Activated naive CD4-positive, alpha-beta T cell treated with Interleukin-2 at 50 U/mL for 16 hours (primary cell): ENCODE results near the gene PARD3.
"Not testable (repeated sequence)": the region's sequence is repeated elsewhere in the genome, so short reads cannot be mapped to it uniquely, and the experiment has no call there.

Experiments
- DNase-seq: peaks from one replicate; pipeline ENCODE4 v3.0.0-alpha.2; 2020

The PARD3 gene

DNA sequence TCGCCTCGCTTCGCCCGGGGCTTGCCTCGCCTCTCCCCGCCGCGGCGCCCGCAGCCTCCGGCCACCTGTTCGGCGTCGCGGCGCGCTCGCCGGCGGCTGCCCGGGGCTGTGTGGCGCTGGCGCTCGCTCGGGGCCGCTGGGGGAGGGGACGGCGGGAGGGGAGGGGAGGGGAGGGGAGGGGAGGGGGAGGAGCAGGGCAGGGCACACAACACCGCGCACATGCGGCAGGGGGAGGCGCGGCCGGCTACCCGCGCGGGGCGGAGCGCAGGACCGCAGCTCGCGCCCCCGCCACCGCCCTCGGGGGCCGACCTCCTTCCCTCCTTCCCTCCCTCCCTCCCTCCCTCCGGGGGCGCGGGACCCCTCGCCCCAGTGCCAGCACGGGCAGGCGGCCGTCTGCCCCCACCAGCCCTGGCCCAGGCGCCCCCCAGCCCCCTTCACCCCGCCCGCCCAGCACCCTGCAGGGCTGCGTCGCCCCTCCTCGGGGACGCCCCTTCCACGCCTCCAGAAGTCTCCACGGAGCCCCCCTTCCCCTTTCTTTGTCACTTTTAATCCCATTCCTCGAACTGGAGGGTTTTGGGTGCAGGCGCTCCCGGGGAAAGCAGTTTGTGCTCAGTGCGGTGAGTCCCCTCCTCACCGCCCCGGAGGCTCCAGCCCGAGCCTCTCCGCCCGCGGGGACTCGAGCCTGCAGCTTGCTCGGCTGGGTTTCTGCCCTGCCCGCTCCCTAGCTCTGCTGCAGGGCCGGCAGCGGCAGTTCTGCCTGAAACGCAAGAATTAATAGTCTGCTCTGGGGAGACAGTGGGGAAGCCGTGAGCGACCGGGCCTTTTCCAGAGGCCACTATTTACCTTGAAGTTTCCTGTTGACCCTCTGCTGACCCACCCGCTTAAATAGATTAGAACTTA lies at the start of gene PARD3:
Gene PARD3, minus strand, starts transcription at position 112 of the 900 bp plus-strand sequence. CDS start 301 bp downstream, outside the sequence.
- no peak for DNase-seq

DNA sequence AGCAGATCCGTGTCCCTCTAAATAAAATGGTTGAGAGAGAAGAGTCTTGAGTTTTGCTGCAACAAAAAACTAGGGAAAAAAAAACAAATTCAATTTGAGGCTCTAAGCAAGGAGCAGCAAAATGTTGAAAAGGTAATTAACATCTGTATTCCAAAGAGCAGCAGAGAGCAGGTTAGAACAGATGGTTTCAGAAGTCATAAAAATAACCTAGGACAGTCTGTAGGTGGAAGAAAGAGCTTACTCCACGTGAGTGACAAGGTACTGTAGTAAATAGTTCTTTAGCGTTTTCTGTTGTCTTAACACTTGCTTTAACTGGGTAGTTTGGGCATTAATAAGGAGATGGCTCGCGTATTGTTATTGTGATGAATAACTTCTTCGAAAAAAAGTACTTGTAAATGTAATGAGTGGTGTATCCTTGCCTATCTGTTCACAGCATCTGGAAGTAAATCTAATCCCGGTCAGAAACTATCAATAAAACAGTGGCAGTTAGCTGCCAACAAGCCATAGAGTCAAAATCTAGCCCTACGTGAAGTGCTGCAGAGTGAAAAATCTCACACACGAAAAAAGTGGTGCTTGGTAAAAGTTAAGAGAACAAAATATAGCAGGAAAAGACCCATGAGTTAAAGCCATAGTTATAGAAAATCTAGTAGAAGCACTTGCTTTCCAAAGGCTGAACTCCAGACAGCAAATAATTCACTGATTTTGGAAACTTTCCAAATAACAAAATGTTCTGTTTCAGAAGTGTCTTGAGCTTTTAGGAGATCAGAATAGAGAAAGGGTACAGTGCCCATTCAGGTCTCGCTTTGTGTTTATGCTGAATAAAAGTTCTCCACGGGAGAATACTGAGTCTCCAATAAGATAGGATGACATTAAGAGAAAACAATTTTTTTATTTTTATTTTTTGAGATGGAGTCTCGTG lies 49.3 kb upstream of the PARD3 start:
- DNase-seq = no peak

GRCh38 chr10:34862892-34863291 lies 47.8 kb upstream of the PARD3 start:
- no peak for DNase-seq

DNA sequence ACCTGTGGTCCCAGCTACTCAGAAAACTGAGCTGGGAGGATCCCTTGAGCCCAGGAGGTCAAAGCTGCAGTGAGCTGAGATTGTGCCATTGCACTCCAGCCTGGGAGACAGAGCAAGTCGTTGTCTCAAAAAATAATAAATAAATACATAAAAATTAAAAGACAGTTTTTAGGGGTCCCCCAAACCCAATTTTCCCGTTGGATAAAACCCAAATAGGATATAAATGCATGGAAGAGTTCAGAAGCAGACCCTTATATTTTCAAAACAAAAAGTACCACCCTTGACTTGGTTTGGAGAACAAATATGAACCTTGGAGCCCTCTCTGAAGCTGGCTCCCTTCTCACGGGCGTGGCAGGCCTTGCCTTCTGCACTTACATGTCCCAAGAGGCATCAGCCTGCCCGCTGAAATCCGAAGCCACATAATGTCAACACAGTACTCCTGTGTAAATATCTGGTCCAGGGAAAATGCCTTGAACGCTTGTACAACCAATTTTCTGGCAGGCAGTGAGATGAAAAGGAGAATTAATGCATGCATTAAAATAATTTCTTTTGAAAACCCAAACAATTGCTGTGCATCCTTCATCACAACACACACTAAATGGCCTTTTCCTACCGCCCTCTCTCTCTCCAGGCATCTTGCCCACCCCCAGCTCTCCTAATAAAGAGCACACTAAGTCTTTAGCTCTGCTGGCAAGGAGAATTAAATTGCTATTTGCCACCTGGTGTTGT lies 46.4 kb upstream of the PARD3 start:
- no peak for DNase-seq

- DNase-seq = no peak
These were observed 44.1 kb upstream of the PARD3 start for GRCh38 chr10:34859170-34859569.

DNA sequence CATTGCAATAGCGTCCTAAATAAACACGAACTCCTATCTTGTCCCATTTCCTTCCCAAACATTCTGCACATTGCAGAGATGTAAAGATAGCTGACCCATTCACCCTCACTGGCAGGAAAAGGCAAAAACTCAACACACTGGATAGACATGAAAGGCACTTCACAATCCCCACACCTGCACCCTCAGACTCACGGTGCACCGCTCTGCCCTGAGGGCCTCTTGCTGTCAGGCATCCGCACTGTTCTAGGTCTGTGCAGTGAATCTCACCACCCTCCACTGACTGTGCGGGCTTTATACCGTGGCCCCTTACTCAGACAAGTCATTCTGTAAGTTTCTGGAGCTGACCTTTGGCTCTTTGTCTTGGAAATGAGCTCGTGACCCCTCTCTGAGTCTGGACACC lies 42.9 kb upstream of the PARD3 start:
- no peak for DNase-seq

DNA sequence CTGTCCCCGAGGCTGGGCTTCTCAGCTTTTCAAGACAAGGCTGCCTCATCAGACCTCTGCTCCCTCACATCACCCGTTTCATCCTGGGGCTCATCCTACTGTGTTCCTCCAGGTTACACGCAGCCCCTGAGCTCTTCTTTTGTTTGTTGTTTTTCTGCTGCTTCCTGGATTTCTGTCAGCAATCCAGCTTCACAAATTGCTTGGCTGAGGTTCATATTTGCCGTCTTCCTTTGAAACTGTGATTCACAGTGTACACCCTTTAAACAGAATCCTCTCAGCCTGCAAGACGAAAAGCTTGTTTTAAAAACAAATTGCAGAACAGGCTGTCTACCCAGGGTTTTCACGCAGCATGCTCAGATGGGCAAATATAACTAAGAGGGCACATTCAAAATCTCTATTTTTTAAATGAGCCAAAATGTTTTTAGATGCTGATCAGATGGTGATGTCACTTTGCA lies 39.1 kb upstream of the PARD3 start:
- no peak for DNase-seq

DNA sequence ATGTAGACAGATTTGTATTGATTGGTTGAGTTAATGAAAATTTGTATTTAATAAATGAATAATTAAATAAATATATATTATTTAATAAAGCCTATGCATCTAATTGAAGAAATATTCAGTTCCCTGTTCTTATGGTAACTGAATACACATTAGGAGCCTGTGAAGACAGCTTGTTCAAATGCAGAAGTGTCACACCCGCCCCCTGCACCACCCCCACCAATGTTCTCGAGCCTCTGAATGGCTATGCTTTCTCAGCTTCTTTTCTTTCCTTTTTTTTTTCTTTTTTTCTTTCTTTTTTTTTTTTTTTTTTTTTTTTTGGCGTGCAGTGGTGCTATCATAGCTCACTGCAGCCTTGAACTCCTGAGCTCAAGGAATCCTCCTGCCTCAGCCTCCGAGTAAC lies 38.3 kb upstream of the PARD3 start:
- no peak for DNase-seq

GRCh38 chr10:34850558-34850957 lies 35.5 kb upstream of the PARD3 start:
- no peak for DNase-seq

- DNase-seq = no peak
These were observed 34.9 kb upstream of the PARD3 start for GRCh38 chr10:34850036-34850435.

DNA sequence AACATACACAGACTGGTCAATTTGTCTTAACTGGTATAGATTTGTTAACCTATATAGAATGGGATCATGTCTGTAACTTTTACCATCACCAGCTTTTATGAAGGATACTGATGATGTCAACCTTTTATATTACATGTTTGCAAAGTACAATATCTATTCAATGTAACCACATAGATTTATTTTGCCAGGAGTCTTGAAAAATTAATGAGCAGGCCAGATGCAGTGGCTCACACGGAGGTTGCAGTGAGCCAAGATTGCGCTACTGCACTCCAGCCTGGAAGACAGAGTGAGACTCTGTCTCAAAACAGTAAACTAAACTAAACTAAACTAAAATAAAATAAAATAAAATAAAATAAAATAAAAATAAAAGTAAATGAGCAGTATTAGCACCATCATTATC lies 30.0 kb upstream of the PARD3 start:
- no peak for DNase-seq

GRCh38 chr10:34844448-34844847 lies 29.4 kb upstream of the PARD3 start:
- no peak for DNase-seq

DNA sequence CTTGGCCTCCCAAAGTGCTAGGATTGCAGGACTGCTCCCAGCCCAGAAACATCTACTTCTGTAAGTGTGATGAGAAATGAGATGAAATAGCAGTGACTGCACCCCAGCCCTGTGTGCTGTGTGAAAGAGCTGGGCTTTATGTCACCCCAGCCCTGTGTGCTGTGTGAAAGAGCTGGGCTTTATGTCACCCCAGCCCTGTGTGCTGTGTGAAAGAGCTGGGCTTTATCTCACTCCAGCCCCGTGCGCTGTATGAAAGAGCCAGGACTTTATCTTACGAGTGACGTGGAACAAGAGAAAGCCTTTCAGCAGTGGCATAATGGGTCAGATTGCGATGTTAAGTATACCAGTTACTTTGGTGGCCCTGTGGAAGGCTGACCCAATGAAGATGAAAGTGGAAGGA lies 28.4 kb upstream of the PARD3 start:
- DNase-seq = not testable (repeated sequence)

DNA sequence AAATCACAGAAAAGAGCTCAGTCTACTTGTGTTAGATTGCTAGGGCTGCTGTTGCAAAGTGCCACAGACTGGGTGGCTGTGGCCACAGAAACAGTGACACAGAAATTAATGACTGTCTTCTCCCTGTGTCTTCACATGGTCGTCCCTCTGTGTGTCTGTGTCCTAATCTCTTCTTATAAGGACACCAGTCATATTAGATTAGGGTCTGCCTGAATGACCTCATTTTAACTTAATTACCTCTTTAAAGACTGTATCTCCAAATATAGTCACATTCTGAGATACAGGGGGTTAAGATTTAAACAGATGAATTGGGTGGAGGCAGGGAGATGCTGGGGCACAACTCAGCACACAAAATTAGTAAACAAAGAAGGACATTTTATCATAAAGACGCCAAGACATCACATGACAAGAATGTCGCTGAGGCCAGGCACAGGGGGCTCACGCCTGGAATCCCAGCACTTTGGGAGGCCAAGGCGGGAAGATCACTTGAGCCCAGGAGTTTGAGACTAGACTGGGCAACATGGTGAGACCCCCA lies 23.3 kb upstream of the PARD3 start:
- DNase-seq = no peak

DNA sequence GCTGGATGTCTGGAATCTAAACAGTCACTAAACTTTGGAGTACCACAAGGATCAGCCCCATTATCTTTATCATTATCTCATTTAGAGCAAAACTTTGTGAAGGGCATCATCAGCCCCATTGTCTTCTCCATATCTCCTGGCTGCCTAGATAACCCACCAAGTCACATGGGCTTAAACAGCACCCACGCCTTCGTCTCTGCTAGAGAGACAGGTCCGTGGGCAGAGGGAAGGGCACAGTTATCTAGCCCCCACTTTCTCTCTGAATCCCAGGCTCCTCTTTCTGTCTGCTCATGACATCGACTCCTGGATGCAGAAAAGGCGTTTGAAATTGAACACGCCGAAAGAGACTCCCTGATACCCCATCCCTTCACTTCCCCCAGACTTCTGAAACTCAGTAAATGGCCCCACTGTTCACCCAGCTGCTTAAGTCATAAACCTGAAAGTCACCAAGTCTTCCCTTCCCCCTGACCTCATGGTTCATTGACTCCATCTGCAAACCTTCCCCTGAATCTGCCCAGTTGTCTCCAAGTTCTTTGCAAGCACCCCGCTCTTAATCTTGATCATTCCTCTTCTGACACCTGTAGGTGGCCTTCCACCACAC lies 20.9 kb upstream of the PARD3 start:
- no peak for DNase-seq

DNA sequence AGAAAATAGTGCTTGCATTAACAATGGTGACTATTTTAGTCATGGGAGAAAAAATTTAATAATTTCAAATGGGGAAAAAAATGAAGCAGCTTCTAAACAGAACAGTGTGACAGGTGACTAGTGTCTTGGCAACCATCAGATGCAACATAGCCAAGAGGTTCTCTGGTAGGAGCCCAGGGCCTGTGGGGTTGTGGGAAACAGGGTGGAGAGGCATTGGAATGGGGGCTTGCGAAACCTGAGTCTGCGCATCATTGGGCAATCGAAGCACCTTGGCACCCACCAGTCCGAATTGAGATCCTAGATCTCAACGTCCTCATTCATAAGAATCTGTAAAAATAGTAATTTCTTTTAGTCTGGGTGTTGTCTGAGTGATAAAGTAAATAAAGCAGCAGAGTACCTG lies 19.2 kb upstream of the PARD3 start:
- DNase-seq = no peak

DNA sequence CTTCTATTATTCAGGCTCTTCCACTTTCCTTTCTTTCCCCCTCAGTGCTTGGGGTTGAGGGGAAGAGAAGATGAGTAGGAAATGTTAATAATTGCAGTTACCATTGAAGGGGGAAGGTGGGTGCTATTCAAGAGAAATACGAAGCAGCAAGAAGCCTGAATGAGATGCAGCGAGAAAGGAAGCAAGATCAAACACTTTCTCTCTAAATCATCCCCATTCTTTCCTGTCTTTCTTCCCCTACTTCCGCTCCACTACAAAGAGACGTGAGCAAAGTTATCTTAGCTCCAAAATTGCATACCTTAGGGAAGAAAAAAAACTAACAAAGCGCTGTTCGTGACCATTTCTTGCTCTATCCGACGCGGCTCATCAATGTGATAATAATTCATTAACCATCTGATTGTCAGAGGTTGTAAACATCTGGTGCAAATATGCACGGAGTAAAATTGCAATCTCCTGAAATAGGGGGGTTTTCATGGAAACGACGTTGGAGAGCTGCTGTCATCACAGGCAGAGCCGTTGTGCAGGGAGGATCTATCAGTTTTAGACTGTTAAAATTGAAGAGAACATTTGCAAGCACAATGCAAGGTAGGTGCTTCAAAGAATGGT lies 15.2 kb upstream of the PARD3 start:
- no peak for DNase-seq

DNA sequence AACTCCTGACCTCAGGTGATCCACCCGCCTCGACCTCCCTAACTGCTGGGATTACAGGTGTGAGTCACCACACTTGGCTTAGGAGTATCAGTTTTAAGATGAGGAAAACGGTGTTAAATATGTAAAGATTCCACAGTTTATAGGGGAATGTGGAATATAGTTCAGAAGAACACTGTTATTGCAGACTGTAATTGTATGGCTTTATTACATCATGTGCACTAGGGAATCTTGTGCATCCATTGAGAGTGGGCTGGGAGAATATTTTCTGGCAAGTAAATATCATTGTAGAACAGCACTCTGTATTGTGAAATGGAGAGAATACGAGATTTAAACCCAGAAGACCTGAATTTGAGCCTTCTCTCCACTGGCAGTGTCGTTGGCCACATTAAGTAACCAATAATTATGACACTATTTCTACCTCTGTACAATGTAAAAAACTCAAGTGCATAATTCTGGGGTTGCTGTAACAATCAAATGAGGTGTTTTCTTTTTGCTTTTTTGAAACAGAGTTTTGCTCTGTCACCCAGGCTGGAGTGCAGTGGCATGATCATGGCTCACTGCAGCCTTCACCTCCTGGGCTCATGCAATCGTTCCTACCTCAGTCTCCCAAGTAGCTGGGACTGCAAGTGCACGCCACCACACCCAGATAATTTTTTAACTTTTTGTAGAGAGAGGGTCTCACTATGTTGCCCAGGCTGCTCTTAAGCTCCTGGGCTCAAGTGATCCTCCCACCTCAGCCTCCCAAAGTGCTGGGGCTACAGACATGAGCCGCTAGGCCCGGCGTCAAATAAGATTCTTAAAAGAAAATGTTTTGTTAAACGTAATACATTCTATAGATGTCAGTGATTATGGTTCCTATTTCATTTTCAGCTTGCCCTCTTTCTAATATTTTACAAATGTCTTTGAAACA lies 12.0 kb upstream of the PARD3 start:
- DNase-seq = no peak

GRCh38 chr10:34826221-34826620 lies 11.1 kb upstream of the PARD3 start:
- no peak for DNase-seq

GRCh38 chr10:34825414-34825813 lies 10.3 kb upstream of the PARD3 start:
- DNase-seq = no peak

DNA sequence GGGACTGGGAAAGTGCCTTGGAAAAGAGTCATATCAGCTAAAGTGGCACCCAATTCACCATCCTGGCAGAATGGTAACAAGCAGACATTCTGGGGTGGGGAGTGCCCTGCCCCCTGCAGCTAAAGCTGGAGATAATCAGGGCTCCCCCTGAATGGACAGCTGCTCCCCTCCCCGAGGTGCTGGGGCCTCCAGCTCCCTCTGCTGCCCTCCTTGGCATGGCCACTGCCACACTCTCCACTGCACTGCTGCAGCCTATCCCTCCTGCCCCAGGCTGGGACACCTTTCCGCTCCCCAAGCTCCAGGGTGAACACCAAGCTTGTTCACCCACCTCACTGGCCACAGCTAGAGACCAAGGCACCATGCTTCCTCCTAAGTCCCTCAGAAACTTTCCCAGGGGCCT lies 9.8 kb upstream of the PARD3 start:
- DNase-seq = no peak
